ENCODE data around the gene TREML4. TPM values are rescaled to one million over a fixed set of nuclear protein-coding genes. Genes with fewer than 3 reads are reported as not detected.
"Not testable (repeated sequence)": the region's sequence is repeated elsewhere in the genome, so short reads cannot be mapped to it uniquely, and the experiment has no call there.

The TREML4 gene
- total RNA-seq, 4 donors from 2014 or later = not detected

DNA sequence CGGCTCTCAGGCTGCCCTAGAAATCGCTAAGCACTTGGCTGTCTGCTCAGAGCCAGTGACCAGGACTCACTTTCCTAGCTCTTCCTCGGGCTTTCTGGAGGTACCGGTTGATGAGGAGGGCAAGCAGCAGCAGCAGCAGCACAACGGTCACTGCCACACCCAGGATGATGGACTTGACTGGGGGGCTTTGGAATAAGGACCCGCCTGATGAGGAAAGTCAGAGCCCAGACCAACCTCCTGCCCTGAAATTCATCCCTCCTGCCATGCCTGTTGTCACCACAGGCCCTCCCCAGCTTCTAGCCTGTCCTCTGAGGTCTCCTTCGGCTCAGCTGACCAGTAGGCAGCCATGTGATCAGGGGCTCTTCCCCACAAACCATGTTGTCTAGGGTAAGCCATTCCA lies 43.4 kb upstream of the TREML4 start:
- no peak for TF ChIP-seq POLR2A (IDR thresholded peaks at IDR 0.05)
- TF ChIP-seq, protein P1, sequence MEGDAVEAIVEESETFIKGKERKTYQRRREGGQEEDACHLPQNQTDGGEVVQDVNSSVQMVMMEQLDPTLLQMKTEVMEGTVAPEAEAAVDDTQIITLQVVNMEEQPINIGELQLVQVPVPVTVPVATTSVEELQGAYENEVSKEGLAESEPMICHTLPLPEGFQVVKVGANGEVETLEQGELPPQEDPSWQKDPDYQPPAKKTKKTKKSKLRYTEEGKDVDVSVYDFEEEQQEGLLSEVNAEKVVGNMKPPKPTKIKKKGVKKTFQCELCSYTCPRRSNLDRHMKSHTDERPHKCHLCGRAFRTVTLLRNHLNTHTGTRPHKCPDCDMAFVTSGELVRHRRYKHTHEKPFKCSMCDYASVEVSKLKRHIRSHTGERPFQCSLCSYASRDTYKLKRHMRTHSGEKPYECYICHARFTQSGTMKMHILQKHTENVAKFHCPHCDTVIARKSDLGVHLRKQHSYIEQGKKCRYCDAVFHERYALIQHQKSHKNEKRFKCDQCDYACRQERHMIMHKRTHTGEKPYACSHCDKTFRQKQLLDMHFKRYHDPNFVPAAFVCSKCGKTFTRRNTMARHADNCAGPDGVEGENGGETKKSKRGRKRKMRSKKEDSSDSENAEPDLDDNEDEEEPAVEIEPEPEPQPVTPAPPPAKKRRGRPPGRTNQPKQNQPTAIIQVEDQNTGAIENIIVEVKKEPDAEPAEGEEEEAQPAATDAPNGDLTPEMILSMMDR (IDR thresholded peaks at IDR 0.05) = no peak
- no peak for TF ChIP-seq POLR2AphosphoS5 (IDR thresholded peaks at IDR 0.05)
- TF ChIP-seq EP300 (IDR thresholded peaks at IDR 0.05; ENCODE audit: low read depth) = no peak
- no peaks in the 10 kb centered on the region for H3K4me1 ChIP-seq
- no peak for DNase-seq
- H3K27me3 ChIP-seq = no peaks in the 10 kb centered on the region
- H3K9me3 ChIP-seq = no peaks in the 10 kb centered on the region
- in situ Hi-C loops (cut with MboI; ENCODE audit: low pct_ligation_motif_present in 1 of 4, low pct_unique_long_range_greater_than_20kb in 1 of 4, low sequenced_read_pairs in 3 of 4) (no loop called here), intact Hi-C loops (cut with DNase I; ENCODE audit: low total_unique reads) (no loop called here)
- H3K36me3 ChIP-seq = no peaks in the 10 kb centered on the region
- H3K4me3 ChIP-seq = no peak overlapping the region
- 81 to 82% methylated on average over 3 to 7 of the region's 7 CpGs for WGBS, 2 donors (ENCODE audit: low coverage in 1 of 2)
- H3K27ac ChIP-seq = no peak overlapping the region

DNA sequence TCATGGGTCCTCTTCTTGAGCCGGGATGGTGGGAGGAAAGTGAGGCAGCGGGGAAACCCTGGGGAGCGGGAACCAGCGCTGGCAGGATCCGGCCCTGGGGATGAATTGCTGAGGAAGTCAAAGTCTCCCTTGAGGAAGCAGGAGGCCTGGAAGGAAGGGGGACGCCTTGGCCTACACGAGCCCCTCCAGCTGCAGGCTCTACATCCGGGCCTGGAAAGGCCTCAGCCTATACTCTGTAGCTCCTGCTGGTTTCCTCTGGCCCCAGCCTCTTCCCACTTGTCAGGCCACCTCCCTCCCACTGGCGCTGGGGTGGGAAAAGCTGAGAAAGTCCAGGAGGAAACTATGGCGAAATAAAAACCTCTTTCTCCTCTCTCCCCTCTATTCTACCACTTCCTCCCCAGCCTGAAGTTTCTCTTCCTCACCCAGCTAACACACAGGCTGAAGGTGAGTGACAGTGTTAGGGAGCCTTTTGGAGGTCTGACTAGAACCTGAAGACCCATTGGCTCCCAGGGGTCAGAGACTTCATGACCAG lies 42.1 kb upstream of the TREML4 start:
- Histone ChIP-seq H3K27ac (no peak overlapping the region), H3K4me1 (no peaks in the 10 kb centered on the region), H3K27me3 (no peaks in the 10 kb centered on the region), H3K9me3 (no peaks in the 10 kb centered on the region), H3K36me3 (no peaks in the 10 kb centered on the region), H3K4me3 (no peak overlapping the region)
- intact Hi-C loops (cut with DNase I; ENCODE audit: low total_unique reads) (no loop called here), in situ Hi-C loops (cut with MboI; ENCODE audit: low pct_ligation_motif_present in 1 of 4, low pct_unique_long_range_greater_than_20kb in 1 of 4, low sequenced_read_pairs in 3 of 4) (no loop called here)
- no peak for DNase-seq
- WGBS, 2 donors (ENCODE audit: low coverage in 1 of 2) = 79% methylated on average over 10 of the region's 10 CpGs; no CpG with 5 or more reads in 1 of the 2 donors
- TF ChIP-seq POLR2AphosphoS5 (IDR thresholded peaks at IDR 0.05) (no peak), POLR2A (IDR thresholded peaks at IDR 0.05) (no peak), EP300 (IDR thresholded peaks at IDR 0.05; ENCODE audit: low read depth) (no peak)
- TF ChIP-seq, protein P1 (IDR thresholded peaks at IDR 0.05) = no peak

DNA sequence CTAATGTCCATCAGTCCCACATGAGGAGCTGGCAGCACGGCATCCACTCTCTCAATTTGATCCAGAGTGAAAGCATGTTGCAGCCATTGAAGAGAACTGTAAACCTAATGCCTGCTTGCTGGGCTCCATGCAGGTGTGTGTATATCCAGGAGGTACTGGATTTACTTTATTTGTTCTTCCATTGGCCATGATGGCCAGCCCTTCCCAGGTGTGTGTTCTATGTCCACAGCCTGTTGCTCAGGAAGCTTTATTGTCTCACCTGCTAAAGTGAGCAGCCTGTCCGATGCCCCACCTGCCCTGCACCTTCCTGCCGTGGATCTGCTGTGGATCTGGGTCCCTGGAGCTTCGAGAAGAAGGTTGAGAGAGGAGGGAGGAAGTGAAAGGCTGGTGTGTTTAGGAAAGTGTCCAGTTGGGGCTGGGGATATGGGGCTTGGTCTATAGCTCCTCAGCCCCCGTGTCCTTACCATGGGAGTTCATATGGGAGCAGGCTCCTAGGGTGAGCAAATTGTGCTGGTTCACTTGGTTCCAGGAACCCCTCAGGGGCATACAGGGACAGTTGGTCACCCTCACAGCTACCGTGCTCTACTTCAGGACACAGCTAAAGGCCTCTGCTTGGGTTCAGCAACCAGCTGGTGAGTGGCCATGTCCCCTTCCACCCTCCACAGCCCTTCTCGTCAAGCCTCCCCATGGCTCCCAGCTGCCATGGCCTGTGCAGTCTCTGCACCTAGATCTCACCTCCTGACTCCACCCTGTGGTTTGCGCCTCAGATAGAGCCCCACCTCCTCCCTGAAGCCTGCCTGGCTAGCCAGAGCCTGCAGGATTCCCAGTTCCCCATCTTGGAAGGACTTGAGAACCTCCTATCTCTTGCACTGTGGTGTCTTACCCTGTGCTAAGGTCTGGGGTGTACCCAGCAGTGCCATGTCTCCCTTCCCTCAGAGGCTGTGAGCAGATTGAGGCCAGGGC lies 39.9 kb upstream of the TREML4 start:
- no peak for TF ChIP-seq POLR2AphosphoS5 (IDR thresholded peaks at IDR 0.05)
- TF ChIP-seq POLR2A (IDR thresholded peaks at IDR 0.05) = no peak
- TF ChIP-seq EP300 (IDR thresholded peaks at IDR 0.05; ENCODE audit: low read depth) = no peak
- TF ChIP-seq, protein P1 (IDR thresholded peaks at IDR 0.05) = no peak
- H3K27ac ChIP-seq = no peak overlapping the region
- H3K27me3 ChIP-seq = no peaks in the 10 kb centered on the region
- no peaks in the 10 kb centered on the region for H3K9me3 ChIP-seq
- H3K4me3 ChIP-seq = no peak overlapping the region
- WGBS, 2 donors (ENCODE audit: low coverage in 1 of 2) = 80% methylated on average over 8 of the region's 8 CpGs; no CpG with 5 or more reads in 1 of the 2 donors
- in situ Hi-C loops (cut with MboI; ENCODE audit: low pct_ligation_motif_present in 1 of 4, low pct_unique_long_range_greater_than_20kb in 1 of 4, low sequenced_read_pairs in 3 of 4) (no loop called here), intact Hi-C loops (cut with DNase I; ENCODE audit: low total_unique reads) (no loop called here)
- H3K36me3 ChIP-seq = no peaks in the 10 kb centered on the region
- no peak for DNase-seq
- H3K4me1 ChIP-seq = no peaks in the 10 kb centered on the region

DNA sequence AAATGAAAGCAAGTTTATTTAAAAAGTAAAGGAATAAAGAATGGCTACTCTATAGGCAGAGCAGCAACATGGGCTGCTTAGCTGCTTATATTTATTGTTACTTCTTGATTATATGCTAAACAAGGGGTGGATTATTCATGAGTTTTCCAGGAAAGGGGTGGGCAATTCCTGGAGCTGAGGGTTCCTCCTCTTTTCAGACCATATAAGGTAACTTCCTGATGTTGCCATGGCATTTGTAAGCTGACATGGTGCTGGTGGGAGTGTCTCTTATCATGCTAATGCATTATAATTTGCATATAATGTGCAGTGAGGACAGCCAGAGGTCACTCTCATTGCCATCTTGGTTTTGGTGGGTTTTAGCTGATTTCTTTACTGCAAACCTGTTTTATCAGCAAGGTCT lies 39.1 kb upstream of the TREML4 start:
- H3K9me3 ChIP-seq; H3K4me1 ChIP-seq; intact Hi-C loops (cut with DNase I; ENCODE audit: low total_unique reads); H3K27ac ChIP-seq; in situ Hi-C loops (cut with MboI; ENCODE audit: low pct_ligation_motif_present in 1 of 4, low pct_unique_long_range_greater_than_20kb in 1 of 4, low sequenced_read_pairs in 3 of 4); H3K4me3 ChIP-seq; H3K27me3 ChIP-seq; DNase-seq; H3K36me3 ChIP-seq: not testable (repeated sequence)

Measured in transverse colon (tissue), 4 donors.